ENCODE measurements around the gene IER3.
A peak's percentile ranks its signal among the peaks of the same experiment; 100 is the strongest.

Gene IER3

DNA sequence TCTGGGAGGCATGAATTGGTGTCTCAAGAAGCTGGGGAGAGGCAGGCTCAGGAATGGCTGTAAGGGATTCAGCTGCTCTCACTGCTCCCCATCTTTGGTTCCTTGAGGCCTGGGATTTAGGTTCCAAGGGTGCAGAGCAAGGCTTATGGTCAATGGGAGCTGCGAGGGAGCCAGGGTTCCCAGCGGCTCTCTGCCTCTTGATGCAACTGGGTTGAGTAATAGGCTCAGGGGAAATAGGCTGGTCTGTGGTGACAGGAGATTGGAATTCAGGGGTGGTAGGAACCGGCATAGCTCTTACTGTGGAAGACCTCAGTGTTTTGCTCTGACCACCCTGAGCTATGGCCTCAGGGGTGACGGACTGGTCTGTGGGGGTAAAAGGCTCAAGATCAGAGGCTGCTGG lies 40.5 kb downstream of the IER3 start:
- no peak for DNase-seq (ENCODE audit: low spot score)

DNA sequence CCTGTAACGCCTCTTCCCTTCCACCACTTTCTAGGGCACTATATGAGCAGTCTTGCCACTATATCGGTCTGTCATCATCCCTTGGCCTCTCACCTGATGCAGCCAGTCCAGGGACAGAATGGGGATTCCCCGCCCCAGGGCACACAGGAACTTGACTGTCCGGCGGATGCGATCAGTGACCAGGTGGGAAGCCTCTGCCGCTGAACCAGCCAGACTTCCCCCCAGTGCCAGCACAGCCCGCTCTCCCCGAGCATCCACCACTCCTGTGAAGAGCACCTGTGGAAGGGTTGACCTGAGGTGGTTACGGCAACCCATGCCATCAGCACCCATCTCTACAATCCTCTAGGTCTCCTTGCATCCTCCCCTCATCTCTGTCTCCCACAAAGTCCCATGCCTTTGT lies 41.3 kb downstream of the IER3 start:
- no peak for DNase-seq (ENCODE audit: low spot score)

DNA sequence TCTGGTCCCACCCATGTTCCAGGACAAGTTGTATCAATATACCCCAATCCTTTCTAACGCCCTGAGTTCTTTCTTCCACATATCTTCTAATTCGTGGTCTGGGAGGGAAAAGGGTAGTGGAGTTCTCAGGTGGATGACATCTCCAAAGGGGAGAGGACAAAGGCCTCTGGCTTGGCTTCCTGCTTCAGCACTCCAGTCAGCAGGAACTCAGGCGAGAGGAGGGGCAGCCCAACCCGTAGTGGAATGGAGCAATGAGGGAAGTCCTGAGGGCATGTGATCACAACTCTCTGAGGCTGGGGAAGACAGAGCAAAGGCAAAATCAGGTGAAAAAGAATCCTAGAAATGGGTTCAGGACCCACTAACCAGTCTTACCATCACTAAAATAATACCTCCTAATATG lies 44.0 kb downstream of the IER3 start:
- peak; percentile 42 for DNase-seq (ENCODE audit: low spot score)

DNA sequence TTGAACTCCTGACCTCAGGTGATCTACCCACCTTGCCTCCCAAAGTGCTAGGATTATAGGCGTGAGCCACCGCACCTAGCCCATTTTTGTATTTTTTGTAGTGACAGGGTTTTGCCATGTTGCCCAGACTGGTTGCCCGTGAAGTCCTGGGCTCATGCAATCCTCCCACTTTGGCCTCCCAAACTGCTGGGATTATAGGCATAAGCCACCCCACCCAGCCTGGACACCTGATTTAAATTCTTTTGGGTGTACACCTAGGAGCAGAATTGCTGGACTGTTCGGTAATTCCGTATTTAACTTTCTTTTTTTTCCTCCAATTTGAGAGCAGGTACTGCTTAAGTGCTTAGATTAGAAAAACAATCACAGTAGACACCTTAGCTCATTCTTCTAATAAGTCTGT lies 47.9 kb downstream of the IER3 start:
- no peak for DNase-seq (ENCODE audit: low spot score)
